ENCODE measurements around the gene NSMCE4A. TPM values are rescaled to one million over a fixed set of nuclear protein-coding genes. Genes with fewer than 3 reads are reported as not detected.
A peak's percentile ranks its signal among the peaks of the same experiment; 100 is the strongest.
"Not testable (repeated sequence)": the region's sequence is repeated elsewhere in the genome, so short reads cannot be mapped to it uniquely, and the experiment has no call there.

NSMCE4A gene
- polyA plus RNA-seq, 3 donors: 68.1 to 83.5 (median 79.0) TPM

DNA sequence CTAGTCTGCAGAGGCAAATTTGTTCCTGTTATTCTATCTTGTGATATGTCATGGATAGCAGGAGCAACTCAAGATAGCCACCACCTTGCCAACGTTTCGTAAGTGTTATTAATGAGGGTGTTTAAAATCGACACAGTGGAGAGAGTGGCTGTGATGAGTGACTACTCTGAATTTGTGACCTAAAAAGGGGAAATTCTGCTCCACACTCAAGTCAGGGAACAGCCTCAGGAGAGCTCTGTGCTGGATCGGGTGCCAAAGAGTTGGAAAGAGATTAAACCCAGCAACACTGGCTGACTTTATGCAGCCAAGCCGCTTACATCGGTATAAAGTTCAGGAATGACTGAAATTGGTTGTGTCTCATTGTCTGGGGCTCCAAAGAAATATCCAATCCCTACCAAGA, 23.4 kb upstream of the NSMCE4A start:
- no peak for DNase-seq

DNA sequence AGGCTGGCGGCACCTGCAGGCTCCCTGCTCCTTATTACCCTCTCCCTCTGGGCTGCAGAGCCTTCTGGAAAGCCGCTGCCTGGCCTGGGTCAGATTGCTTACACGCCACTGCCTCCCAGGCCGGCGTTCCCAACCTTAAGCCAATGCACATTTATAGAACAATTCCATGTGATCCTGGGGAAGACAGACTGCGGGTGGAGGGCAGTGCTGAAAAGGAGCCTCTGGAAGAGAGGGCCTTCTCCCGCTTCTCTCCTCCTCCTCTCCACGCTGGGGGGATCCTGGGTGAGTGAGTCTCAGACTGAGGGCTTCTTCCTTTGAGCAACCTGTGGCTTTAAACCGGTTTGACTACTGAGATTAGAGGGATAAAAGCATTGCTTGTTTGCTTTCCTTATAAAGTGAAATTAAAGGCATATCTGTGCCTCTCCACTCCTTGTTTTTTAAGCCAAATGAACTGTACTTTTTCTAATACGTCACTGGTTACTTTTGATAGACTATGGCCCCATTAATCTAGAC, 19.5 kb upstream of the NSMCE4A start:
- DNase-seq: no peak

DNA sequence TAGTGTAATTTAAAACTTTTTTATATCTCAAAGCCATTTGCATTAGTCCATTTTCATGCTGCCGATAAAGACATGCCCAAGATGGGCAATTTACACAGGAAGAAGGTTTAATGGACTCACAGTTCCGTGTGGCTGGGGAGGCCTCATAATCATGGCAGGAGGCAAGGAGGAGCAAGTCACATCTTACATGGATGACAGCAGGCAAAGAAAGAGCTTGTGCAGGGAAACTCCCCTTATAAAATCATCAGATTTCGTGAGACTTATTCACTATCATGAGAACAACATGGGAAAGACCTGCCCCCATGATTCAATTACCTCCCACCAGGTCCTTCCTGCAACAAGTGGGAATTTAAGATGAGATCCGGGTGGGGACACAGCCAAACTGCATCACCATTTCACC, 16.7 kb upstream of the NSMCE4A start:
- DNase-seq: not testable (repeated sequence)

DNA sequence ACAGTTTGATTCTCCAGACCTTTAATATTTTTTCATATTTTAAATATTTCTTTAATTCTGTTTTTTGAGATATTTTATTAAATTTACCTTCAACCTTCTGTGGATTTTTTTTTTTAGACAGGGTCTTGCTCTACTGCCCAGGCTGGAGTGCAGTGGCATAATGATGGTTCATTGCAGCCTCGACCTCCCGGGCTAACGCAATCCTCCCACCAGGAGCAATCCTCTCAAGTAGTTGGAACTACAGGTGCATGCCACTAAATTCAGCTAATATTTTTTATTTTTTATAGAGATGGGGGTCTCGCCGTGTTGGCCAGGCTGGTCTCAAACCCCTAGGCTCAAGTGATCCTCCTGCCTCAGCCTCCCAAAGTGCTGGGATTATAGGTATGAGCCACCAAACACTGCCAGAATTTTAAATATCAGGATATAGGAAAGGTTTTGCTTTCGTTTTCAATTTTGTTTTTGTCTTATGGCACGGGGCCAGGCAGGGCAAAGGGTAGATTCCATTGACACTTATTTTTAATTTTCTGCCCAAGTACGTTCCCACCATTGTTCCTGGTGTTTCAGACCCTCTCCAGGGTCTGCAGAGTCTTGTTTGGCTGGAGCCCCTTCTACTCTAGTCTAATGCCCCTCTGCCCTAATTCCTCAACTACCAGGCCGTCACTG, 15.1 kb upstream of the NSMCE4A start:
- DNase-seq: no peak

DNA sequence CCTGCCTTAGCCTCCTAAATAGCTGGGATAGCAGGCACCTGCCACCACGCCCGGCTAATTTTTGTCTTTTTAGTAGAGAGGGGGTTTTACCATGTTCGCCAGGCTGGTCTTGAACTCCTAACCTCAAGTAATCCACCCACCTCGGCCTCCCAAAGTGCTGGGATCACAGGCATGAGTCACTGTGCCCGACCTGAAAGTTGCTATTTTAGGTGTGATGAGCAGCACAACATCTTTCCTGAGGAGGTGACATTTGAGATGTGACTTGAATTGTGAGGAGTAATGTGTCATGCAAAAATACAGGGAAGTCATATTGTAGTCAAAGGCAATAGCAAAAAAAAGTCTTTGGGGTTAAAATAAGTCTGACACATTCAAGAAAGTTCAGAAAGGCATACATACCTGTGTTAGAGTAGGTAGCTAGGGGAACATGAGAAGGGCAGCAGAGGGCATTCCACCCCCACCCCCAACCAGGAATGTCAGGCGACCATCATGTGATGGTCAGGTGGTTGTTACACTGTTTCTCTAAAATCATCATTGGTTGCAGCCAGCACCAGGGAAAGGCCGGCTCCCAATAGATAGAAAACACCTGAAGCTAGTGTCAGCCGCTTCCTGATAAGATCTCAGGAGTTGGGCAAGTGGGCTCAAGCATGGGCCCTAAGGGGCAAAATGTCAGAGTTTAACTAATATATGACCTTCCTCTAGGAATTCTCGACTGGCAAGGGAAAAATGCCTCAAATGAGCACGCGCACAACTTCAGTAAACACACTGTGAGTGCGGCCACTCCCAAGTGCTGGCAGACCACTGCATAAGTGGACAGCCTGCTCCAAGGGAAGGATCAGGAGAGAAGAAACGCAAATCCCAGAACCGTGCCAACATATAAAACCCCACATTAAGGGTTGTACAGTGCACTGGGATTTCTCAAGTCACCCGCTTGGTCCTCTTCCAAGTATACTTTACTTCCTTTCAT, 13.6 kb upstream of the NSMCE4A start, which contains the start of gene TACC2:
TACC2 (plus strand) TSS at position 803 of the 964 bp plus-strand sequence. CDS start 32,819 bp downstream, outside the sequence.
- DNase-seq: no peak

DNA sequence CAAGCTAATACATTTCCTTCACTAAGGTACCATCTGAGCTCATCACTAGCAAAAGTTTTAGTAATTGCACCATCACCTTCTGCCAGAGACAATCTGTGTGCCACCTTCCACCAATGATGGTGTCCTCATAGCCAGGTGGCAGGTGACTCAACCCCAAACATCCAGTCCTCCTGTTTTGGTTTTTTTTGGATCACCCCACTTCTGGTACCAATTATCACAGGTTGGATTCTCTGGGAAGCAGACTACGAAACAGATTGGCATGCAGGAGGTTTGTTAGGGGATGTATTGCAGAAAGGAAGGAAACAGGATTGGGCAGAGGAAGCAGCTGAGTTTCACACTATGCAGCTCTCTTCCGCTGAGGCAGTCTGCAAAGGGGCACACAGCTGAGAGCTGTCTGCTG, 9.4 kb upstream of the NSMCE4A start:
- no peak for DNase-seq

DNA sequence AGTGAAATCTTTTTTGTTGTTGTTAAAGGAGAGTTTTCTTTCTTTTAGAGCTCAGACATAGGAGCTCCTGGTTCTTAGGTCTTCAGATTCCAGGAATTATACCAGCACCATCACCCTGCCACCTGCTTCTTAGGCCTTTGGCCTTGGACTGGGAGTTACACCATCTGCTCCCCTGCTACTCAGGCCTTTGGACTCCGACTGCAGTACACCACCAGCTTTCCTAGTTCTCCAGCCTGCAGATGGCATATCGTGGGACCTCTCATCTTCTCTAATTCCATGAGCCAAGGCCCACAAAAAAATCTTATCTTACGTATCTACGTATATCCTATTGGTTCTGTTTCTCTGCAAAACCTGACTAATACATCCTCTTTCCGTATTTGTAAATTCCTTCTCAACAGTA, 8.8 kb upstream of the NSMCE4A start:
- DNase-seq: no peak

DNA sequence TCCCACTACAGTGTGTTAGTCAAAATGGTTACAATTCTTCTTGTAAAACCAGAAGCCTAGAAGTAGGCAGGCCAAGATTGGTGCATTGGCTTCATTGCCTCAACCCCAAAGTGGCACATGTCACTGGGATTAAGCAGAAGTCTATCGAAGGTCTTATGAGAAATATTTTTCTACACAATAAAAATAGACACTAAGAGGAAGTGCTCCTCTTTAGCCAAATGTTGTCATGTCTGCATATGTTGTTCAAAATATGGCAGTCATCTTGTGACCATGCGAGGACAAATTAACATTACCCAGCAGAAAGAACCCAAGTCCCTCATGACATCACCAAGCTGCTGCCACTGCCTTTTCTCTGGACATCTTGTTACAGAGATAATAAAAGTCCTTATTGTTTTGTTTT, 6.3 kb upstream of the NSMCE4A start:
- no peak for DNase-seq

DNA sequence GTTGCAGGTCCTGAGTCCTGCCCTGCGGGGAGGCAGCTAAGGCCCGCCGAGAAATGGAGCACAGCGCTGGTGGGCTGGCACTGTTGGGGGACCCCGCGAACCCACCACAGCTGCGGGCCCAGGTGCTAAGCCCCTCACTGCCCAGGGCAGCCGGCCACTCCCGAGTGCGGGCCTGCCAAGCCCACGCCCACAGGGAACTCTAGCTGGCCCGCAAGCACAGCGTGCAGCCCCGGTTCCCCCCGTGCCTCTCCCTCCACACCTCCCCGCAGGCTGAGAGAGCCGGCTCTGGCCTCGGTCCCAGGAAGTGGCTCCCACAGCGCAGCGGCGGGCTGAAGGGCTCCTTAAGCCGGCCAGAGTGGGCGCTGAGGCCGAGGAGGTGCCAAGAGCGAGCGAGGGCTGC, 3.5 kb upstream of the NSMCE4A start:
- DNase-seq: no peak

DNA sequence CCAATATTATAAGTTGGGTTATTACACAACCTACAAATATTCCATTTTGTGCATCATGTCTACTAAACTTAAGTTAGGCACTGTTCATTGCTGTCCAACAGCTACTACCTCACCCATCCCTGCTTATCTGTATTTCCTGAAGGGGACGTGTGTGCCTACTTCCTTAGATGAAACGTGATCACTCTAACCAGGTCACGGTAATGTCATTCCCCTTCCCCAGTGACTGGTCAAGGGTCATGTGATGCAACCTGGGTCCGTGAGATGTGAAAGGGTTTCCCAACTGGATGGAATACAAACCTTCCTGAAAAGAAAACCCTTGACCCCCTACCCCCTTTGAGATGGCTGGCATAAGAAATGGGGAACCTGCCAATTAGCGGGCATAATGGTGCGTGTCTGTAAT, 1.6 kb upstream of the NSMCE4A start:
- no peak for DNase-seq

DNA sequence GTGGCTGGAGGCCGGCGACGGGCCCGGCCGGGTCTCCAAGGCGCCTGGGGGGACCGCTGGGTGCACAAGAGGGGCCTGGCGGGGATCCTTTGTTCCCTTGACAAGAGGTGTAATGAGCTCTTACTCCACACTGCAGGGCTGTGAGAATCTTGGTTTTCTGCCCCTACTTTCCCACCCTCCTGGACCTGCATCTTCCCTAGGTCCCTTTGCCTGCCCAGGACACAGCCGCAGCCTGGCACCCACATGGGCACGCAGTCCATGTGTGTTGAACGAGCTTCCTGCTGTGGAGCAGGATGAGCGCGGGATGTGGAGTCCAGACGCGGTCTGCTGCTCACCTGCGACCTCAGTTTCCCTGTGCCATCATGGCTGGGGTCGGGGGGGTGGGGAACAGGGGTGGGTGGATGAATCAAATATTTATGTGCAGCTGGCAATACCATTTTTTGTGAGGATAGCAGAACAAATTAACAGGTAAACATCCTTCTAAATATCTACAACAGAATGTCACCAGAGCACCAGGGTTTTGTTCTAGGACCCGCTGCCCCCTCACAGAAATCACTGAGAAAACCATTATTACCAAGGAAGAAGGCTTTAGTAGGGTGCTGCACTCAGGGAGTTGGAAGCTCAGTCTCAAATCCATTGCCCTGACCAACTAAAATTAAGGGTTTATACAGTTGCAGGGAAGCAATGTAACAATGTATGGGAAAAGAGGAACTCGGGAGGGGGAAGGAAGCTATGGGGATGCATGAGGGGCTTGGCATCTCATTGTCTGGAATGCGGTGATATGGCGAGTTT, 474 bp upstream of the NSMCE4A start:
- DNase-seq: no peak

DNA sequence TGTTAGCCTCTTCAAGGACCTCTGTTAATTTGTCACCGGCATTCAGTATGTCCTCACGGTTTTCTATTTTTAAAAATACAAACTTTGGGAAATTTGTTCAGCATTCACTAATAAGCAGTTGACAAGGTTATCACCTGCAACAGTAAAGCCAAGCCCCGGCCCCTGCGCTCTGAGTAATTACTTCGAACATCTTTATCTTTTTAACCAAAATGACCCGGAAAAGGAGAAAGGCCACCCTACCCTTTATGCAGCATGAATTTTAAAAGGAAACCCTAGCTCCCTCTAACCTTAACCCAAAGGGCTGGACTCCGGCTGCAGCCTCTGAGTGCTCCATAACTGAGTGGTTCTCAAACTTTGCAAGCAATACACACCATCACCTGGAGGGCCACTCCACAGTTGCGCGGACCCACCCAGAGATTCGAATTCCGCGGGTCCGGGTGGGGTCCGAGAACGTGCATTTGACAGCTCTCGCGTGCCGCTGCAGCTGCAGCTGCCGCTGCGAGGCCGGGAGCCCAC, 940 bp downstream of the NSMCE4A start:
- no peak for DNase-seq

DNA sequence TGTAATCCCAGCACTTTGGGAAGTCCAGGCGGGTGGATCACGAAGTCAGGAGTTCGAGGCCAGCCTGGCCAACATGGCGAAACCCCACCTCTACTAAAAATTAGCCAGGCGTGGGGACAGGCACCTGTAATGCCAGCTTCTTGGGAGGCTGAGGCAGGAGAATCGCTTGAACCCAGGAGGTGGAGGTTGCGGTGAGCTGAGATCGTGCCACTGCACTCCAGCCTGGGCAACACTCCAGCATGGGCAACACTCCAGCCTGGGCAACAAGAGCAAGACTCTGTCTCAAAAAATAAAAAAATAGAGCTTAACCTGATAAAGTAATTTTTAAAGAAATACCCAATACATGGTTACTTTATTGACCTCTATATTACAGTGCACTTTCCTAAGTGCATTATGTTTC, 5.9 kb downstream of the NSMCE4A start:
- not testable (repeated sequence) for DNase-seq

DNA sequence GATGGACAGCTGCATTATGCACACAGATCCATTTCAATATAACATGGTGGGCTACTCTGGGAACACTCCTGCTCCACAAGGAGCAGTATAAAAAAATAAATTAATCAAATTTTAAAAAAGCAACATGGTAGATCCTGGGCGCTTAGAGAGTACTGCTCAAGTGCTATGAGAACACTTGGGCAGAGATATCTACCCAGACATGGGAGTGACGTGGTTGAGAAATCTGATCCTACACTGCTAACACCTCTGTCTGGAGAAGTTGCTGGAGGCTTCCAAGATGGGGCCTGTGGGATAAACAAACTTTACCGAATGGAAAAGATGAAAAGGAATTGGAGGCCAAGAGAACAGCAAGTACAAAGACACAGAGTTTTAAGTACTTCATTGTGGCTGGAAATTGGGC, 9.0 kb downstream of the NSMCE4A start:
- no peak for DNase-seq

DNA sequence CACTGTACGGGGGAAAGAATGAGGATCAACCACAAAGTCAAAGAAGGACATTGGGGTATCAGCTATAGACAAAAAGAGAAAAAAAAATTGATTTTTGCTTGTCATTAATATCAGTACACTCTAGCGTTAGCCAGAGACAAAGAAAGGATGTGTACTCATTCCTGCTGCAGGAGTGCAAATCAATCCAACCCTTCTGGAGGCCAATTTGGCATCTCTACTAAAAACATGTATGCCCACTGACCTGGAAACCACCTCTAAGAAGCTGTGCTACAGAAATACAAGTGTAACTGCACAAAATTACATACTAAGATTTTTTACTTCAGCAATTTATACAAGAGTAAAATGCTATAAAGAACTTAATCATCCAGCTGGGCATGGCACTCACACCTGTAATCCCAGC, 13.6 kb downstream of the NSMCE4A start:
- no peak for DNase-seq

DNA sequence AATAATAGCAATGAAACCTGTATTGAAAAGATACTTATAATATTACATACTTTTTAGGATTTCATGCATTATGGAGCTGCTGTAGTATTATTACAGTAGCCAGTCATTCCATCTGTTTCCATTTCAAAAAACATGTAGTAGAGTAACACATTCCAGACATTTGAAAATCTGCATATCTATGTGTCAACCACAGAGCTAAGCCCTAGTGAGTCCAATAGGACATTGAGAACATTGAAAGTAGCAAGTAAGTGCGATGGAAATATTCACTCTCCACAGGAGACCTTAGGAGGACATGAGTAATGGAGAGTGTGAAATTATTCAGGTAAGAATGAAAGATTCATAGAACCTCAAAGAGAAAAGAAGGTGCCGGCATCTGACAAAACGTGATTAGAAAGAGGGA, 15.3 kb downstream of the NSMCE4A start:
- DNase-seq: no peak

DNA sequence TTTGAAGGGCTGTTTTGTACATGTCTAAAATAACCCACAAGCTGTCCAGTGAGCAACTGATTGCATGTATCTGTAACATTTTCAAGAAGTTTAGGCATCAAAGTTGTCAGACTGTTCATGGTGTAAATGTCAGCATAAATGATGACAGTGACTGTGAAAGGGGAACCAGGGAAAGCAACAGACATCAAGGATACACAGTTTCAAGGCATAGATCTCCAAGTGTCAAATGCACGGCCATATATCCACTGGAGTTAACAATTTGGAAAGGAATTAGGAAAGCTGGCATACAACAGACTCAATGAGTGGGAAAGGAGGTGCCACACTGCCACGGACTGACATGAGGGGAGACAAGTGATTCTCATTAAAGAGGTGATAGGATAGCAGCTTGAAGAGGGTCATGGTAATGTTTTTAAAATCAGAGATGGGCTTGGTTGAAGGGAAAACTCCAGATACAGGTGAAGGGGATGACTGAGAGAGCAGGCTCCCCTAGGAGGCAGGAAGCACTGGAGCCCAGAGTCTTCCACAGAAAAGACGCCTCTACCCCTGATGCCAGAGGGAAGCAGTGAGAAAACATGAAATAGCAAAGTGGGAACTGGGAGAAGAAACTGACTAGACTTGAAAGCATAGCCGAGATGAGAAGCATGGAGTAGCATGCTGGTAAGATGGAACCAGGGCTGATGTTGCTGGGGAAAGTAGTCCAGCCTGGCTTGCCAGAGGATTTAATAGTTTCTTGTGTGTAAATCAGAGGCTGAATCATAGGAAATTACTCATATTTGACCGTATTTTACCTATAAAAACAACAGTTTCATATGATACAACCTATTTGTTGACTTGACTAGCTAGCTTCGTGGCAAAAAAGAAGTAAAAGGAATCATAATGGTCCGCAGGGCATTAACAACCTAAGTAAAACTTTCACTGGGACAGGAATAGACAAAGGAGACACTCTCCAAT, 18.6 kb downstream of the NSMCE4A start:
- peak; percentile 77 for DNase-seq

DNA sequence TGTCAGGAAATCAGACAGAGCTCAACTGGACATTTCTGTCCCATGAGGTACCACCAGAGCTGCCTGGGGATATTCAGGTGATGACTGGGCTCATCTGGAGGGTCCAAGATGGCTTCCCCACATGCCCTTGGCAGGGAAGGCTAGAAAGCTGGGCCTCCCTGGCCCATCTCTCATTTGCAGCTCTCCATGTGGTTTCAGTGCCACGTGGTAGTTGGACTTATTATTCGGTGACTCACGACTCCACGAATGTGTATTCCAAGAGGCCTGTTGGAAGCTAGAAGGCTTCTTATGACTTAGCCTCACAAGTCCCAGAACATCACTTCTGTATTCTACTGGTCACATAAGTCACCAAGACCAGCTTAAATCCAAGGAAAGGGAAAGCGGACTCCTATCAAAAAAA, 22.8 kb downstream of the NSMCE4A start:
- no peak for DNase-seq

DNA sequence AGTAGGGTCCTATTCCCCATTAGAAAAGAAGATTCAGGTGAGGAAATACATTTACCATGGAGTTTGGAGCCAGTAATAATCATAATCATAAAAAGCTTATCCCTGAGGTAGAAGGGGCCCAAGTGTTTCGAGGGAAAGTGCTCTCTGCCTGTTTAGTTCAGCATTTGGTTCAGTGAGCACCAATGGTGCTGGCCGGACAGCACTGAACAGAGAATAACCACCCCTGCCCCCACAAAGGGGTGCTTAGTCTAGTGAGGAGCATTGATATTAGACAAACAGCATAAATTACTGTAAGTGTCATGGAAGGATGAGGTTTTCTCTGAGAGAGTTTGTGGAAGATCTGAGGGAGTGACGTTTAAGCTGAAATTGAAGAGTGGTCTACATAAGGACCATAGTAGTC, 25.6 kb downstream of the NSMCE4A start:
- DNase-seq: no peak

DNA sequence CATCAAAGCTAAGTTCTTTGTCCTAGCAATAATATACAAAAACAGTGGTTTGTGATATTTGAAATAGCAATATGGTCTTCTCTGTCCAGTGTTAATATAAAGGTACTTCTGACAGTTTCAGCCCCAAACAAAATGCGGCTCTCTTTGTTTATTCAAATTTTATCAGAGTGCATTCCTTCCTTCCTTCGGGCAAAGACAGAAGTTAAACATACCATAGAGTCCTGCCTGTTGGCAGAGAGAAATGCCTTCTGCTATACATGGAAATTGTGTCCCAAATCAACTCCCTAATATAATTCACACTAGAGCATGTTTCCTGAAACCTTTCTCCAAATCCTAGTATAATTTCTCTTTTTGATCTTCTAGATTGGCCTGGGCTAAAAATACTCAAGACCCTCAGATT, 26.0 kb downstream of the NSMCE4A start:
- DNase-seq: no peak
